D721Med (cell line): ENCODE measurements around the gene CDC42SE2.
"Not testable (repeated sequence)": the region's sequence is repeated elsewhere in the genome, so short reads cannot be mapped to it uniquely, and the experiment has no call there.

ENCODE experiments used
- DNase-seq: peaks from one replicate; pipeline ENCODE4 v3.0.0; 2011; ENCODE audit warnings: low spot score; ENCODE audit not compliant: insufficient read length
- FAIRE-seq: peaks from 2 replicates; lab custom pipeline; 2011; peaks lifted over from hg19 to GRCh38; lab: Jason Lieb, UNC
- TF ChIP-seq, protein P1 (sequence below): IDR thresholded peaks from 2 replicates; pipeline ENCODE4 v1.5.1; 2012; ENCODE audit warnings: mild to moderate bottlenecking, control low read depth; ENCODE audit not compliant: insufficient read depth; ENCODE audit errors: missing control alignments

The CDC42SE2 gene

DNA sequence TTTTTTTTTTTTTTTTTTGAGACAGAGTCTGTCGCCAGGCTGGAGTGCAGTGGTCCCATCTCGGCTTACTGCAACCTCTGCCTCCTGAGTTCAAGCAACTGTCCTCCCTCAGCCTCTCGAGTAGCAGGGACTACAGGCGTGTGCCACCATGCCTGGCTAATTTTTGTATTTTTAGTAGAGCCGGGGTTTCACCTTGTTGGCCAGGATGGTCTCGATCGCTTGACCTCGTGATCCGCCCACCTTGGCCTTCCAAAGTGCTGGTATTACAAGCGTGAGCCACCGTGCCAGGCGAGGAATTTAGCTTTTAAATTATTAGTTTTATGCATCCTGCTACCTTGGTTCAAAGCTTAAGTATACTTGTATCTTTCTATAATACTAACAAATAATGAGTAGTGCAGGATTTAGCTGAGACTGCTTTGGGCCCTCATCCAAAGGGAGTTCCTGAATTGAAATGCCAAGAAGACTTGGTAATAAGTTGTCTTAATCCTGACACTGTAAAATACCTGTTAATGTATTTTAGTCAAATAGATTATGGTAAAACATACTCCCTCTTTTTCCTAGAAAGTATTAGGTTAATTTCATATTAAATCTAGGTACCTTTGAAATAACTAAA is 5.0 kb downstream of the CDC42SE2 start:
- no peak for FAIRE-seq
- TF ChIP-seq, protein P1, sequence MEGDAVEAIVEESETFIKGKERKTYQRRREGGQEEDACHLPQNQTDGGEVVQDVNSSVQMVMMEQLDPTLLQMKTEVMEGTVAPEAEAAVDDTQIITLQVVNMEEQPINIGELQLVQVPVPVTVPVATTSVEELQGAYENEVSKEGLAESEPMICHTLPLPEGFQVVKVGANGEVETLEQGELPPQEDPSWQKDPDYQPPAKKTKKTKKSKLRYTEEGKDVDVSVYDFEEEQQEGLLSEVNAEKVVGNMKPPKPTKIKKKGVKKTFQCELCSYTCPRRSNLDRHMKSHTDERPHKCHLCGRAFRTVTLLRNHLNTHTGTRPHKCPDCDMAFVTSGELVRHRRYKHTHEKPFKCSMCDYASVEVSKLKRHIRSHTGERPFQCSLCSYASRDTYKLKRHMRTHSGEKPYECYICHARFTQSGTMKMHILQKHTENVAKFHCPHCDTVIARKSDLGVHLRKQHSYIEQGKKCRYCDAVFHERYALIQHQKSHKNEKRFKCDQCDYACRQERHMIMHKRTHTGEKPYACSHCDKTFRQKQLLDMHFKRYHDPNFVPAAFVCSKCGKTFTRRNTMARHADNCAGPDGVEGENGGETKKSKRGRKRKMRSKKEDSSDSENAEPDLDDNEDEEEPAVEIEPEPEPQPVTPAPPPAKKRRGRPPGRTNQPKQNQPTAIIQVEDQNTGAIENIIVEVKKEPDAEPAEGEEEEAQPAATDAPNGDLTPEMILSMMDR = no peak
- no peak for DNase-seq

DNA sequence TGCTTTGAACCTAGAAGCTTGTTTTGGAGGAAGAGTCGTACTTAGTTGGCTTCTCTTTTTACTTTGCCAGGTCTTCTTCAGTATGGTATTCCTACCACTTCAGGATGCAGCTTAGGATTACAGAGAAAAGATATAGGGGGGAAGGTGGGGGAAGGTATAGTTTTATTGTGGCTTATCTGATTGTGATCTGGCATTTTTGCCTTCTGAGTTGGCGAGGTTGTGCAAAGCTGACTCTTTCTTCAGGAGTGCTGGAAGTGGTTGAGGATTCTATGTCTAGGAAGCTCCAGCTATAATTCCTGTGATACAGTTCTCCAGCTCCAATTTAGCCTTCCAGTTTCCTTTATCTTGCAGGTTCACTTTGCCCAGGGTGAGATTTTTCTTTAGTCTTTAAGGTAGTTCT is 7.0 kb downstream of the CDC42SE2 start:
- FAIRE-seq (no peak), DNase-seq (no peak)
- TF ChIP-seq, protein P1 = no peak

DNA sequence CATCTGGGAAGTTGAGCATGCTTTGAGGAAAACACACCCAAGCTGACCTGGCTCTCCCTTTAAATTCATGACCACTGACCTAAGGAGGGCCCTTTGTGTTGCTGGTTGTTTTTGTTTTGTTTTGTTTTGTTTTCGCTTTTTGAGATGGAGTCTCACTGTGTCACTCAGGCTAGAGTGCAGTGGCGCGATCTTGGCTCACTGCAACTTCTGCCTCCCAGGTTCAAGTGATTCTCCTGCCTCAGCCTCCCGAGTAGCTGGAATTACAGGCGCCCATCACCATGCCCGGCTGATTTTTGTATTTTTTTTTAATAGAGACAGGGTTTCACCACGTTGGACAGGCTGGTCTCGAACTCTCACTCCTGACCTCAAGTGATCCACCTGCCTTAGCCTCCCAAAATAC is 8.0 kb downstream of the CDC42SE2 start:
- not testable (repeated sequence) for FAIRE-seq

DNA sequence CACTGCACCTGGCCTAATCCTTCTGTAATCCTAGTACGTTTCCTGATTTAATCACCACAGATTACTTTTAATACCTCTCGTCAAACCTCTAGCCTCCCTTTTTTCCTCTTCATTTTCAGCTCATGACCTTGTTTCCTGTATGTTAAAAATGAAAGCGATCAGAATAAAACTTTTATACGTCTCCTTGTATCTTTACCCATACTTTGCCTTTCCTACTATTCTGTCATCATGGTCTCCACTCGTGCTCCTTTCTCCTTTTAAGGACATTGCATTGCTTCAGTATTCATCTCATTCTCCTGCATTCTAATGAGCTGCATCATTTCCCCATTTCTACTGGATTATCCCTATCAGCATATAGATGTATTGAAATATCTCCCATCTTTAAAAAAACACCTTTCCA is 8.5 kb downstream of the CDC42SE2 start:
- no peak for DNase-seq
- TF ChIP-seq, protein P1 = no peak
- no peak for FAIRE-seq

More for the DNA sequence above, 8.0 kb downstream of the CDC42SE2 start:
- DNase-seq = not testable (repeated sequence)

DNA sequence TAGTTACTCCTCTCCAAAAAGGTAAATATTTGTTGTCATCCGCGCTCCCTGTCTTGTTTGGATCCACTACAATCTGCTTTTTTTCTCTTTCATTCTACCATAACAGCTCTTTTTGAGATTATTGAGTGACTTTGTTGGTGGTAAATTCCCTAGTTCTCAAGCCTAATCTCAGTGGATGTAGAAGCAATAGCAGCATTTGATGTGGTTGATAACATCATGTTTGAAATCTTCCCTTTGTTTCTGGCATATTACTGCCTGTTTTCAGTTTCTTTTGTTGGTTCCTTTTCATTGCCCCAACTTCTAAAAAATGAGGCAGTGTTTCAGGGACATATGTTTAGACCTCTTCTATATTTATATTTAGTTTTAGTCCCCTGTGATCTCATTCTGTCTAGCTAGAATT is 8.9 kb downstream of the CDC42SE2 start:
- TF ChIP-seq, protein P1 = no peak
- FAIRE-seq (no peak), DNase-seq (no peak)

DNA sequence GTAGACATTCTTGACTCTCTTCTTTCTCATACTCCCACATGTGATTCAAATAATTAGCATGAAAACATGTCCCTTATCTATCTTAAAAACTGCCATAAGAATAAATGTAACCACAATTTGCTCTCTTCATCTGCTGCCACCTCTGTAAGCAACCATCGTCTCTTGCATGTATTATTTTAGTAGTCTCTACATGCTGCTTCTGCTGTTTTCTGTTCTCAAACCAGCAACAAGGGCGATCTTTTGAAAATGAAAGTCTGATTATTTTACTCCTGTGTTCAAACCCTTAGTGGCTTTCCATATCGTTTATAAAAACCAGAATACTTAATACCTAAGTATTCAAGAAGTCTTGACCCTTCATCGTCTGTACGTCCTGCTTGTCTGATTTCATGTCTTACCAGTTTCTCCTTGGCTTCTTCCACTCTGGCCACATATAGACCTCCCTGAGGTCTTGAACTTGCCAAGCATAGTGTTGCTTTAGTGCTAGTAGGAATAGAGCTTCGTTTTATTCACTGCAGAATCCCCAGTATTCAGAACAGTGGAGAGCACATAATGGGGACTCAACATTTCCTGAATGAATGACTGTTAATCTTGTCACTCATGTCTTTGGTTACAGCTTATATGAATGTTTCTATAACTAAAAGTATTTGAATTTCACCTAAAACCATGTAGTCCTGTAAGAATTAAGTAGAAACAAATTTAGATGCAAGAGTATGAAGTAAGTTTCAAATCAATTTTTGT is 10.6 kb downstream of the CDC42SE2 start:
- TF ChIP-seq, protein P1 = no peak
- DNase-seq (no peak), FAIRE-seq (no peak)

DNA sequence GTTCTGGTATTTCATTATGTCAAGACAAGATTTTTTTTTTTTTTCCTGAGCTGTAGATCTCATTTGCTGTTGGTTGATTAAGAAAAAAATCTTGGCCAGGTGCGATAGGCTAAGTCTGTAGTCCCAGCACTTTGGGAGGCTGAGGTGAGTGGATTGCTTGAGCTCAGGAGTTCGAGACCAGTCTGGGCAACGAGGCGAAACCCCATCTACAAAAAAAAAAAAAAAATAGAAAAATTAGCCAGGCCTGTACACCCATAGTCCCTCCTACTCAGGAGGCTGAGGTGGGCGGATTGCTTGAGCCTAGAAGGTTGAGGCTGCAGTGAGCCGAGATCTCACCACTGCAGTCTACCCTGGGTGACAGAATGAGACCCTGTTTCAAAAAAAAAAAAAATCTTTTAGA is 12.2 kb downstream of the CDC42SE2 start:
- TF ChIP-seq, protein P1 = no peak
- DNase-seq (no peak), FAIRE-seq (no peak)
